PFSK-1 (cell line): ENCODE data around the gene NLRP14.

Source experiments
- FOXP2 ChIP-seq: optimal IDR thresholded peaks from 2 replicates; pipeline ENCODE3; 2011; ENCODE audit warnings: borderline replicate concordance, control low read depth, inconsistent platforms; ENCODE audit not compliant: insufficient read depth; ENCODE audit errors: extremely low read length, extremely low read depth
- POLR2AphosphoS5 ChIP-seq: IDR thresholded peaks from 2 replicates; pipeline ENCODE4 v1.6.1; 2012; ENCODE audit warnings: low read depth, mild to moderate bottlenecking, control low read depth, low read length, moderate library complexity
- REST ChIP-seq, 2 experiments: IDR thresholded peaks; 2 replicates each; pipeline versions ENCODE4 v1.6.1 to v1.8.0; 2011 to 2012; ENCODE audit warnings: low read depth in 2 of 2, low read length in 2 of 2, control low read depth in 1 of 2, inconsistent platforms in 1 of 2, mild to moderate bottlenecking in 1 of 2, moderate library complexity in 1 of 2; ENCODE audit not compliant: insufficient read depth in 1 of 2
- SIN3A ChIP-seq: IDR thresholded peaks from 2 replicates; pipeline ENCODE4 v1.6.1; 2012; ENCODE audit warnings: mild to moderate bottlenecking, low read length, moderate library complexity, borderline replicate concordance; ENCODE audit not compliant: insufficient read depth
- TAF1 ChIP-seq: IDR thresholded peaks from 2 replicates; pipeline ENCODE4 v1.6.1; 2012; ENCODE audit warnings: low read length, control low read depth, borderline replicate concordance; ENCODE audit not compliant: insufficient read depth

NLRP14 gene

GRCh38 chr11:7115780-7116179 is 95.5 kb downstream of the NLRP14 start:
- TF ChIP-seq TAF1 (no peak), REST (IDR thresholded peaks at IDR 0.05; ENCODE audit: insufficient read depth in 1 of 2, low read depth in 2 of 2, low read length in 2 of 2) (no peak), SIN3A (no peak), FOXP2 (no peak), POLR2AphosphoS5 (no peak)

GRCh38 chr11:7116370-7116769 is 96.1 kb downstream of the NLRP14 start:
- TF ChIP-seq FOXP2 (no peak), REST (IDR thresholded peaks at IDR 0.05; ENCODE audit: insufficient read depth in 1 of 2, low read depth in 2 of 2, low read length in 2 of 2) (no peak), SIN3A (no peak), POLR2AphosphoS5 (no peak), TAF1 (no peak)
